ENCODE results near the gene PRSS16. TPM values are rescaled to one million over a fixed set of nuclear protein-coding genes. Genes with fewer than 3 reads are reported as not detected.

The PRSS16 gene
- total and polyA plus RNA-seq, 7 donors, result 0.08 TPM; not detected in 6

DNA sequence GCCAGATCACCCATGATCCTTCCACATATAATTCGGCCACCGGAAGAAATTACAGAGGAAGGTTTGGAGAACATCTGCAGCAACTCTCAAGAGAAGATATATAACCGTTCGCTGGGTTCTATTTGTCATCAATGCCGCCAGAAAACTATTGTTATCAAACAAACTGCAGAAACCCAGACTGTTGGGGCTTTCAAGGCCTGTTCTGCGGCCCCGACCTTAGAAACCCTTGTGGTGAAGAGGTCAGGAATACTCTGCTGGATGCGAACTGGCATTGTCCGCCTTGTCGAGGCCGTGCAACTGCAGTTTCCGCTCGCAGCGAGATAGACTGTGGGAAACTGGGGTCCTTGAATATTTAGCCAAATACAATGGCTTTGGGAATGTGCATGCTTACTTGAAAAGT is 21.3 kb downstream of the PRSS16 start:
- no peak for DNase-seq
- Histone ChIP-seq H3K4me1 (no peaks in the 10 kb centered on the region), H3K27ac (no peak overlapping the region), H3K9me3 (no peaks in the 10 kb centered on the region), H3K4me3 (no peak overlapping the region), H3K27me3 (ENCODE audit: insufficient read depth in 3 of 3, low read length in 2 of 3) (peaks cover 3 to 60% (median 6%) of the 10 kb centered on the region in 3 donors), H3K36me3 (ENCODE audit: insufficient read depth in 1 of 2, low read depth in 1 of 2) (no peaks in the 10 kb centered on the region)
- ATAC-seq, result no peak
- WGBS, 3 donors, result 71 to 73% (median 72%) methylated on average over 14 of the region's 14 CpGs
- TF ChIP-seq, protein P1, sequence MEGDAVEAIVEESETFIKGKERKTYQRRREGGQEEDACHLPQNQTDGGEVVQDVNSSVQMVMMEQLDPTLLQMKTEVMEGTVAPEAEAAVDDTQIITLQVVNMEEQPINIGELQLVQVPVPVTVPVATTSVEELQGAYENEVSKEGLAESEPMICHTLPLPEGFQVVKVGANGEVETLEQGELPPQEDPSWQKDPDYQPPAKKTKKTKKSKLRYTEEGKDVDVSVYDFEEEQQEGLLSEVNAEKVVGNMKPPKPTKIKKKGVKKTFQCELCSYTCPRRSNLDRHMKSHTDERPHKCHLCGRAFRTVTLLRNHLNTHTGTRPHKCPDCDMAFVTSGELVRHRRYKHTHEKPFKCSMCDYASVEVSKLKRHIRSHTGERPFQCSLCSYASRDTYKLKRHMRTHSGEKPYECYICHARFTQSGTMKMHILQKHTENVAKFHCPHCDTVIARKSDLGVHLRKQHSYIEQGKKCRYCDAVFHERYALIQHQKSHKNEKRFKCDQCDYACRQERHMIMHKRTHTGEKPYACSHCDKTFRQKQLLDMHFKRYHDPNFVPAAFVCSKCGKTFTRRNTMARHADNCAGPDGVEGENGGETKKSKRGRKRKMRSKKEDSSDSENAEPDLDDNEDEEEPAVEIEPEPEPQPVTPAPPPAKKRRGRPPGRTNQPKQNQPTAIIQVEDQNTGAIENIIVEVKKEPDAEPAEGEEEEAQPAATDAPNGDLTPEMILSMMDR (IDR thresholded peaks at IDR 0.05), result no peak
- intact Hi-C loops (cut with DNase I), result no loop called here

DNA sequence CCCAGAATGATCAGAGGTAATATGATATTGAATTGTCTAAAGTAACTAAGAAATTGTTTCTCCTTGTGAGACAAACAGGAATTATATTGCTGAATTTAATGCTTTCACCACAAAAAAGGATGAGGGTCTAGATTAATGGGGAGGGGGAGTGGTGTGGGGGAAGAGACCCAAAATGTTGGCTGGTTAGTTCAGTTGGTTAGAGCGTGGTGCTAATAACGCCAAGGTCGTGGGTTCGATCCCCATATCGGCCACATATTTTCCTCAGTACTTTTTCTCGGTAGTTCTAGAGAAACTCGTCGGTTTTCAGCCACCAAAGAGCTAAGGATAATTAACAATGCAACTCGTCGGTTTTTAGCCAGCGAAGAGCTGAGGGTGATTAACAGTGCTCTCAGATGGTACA is 26.3 kb downstream of the PRSS16 start:
- H3K36me3 ChIP-seq (ENCODE audit: insufficient read depth in 1 of 2, low read depth in 1 of 2), result no peaks in the 10 kb centered on the region
- H3K27ac ChIP-seq, result no peak overlapping the region
- H3K4me1 ChIP-seq, result no peaks in the 10 kb centered on the region
- 61 to 63% (median 62%) methylated on average over 11 of the region's 11 CpGs for WGBS, 3 donors
- ATAC-seq (no peak), DNase-seq (no peak)
- H3K4me3 ChIP-seq, result no peak overlapping the region
- TF ChIP-seq, protein P1 (IDR thresholded peaks at IDR 0.05), result no peak
- H3K9me3 ChIP-seq, result no peaks in the 10 kb centered on the region
- intact Hi-C loops (cut with DNase I), result no loop called here
- H3K27me3 ChIP-seq (ENCODE audit: insufficient read depth in 3 of 3, low read length in 2 of 3), result peaks cover 8 to 71% (median 14%) of the 10 kb centered on the region in 3 donors

DNA sequence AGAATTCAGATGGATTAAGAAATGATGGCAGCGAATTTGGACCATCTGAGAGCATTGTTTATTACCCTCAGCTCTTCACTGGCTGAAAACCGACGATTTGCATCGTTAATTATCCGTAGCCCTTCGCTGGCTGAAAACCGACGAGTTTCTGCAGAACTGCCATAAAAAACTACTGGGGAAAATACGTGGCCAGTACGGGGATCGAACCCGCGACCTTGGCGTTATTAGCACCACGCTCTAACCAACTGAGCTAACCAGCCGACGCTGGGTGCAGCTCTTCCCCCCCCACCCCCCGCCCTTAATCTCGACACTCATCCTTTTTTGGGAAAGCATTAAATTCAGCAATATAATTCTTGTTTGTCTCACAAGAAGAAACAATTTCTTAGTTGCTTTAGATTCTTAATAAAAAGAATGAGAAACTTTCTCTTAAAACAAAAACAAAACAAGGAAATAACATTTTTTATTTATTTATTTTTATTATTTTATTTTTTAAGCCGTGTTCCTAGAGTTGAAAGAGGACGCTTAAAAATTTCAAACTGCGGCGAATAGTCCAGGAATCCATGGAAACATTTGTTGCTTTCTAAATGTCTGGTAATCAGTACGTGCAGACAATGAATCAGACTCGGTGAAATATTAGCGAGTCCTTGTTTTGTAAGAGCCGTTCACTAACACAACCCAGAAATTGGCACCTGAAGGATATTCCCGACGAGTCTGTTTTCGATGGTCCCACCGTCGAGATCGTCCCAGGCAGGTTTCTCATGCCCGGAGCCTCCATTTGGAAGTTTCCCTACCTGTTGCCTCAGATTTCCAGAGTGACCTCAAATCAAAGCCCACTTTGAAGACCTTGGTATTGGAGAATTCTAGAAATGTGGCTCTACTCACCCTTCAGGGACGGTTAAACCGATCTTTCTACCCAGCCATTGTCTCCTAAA is 27.8 kb downstream of the PRSS16 start:
- no peaks in the 10 kb centered on the region for H3K36me3 ChIP-seq (ENCODE audit: insufficient read depth in 1 of 2, low read depth in 1 of 2)
- H3K9me3 ChIP-seq, result no peaks in the 10 kb centered on the region
- intact Hi-C loops (cut with DNase I), result no loop called here
- no peak overlapping the region for H3K27ac ChIP-seq
- no peak overlapping the region for H3K4me3 ChIP-seq
- TF ChIP-seq, protein P1 (IDR thresholded peaks at IDR 0.05), result no peak
- ATAC-seq, result no peak
- 14 to 18% (median 15%) methylated on average over 36 of the region's 36 CpGs for WGBS, 3 donors
- no peaks in the 10 kb centered on the region for H3K4me1 ChIP-seq
- no peak for DNase-seq
- H3K27me3 ChIP-seq (ENCODE audit: insufficient read depth in 3 of 3, low read length in 2 of 3), result peaks cover 15 to 77% (median 20%) of the 10 kb centered on the region in 3 donors

DNA sequence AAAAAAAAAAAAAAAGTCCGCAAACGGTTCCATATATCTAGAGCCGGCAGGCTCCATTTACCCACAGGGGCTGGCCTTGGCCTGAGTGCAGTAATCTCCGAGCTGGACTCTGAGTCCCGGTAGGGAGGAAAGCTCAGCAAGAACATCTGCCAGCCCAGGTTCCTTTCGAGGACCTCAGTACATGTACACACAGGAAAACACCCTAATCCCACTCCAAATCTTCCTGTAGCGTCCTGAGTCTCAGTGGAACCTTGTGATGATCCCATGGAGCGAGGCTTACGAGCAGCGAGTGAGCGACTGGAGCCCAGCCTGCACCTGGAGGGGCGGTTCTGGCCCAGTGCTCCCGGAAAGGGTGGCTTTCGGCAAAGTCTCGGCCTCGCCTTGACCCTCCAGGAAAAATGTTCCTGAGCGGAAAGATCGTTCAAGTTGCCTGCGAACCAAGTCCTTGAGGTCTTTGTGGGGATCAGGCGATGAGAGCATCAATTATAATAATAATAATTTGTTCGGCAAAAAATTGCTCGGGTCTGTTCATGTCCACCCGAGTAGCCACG is 32.1 kb downstream of the PRSS16 start:
- ATAC-seq (no peak), DNase-seq (no peak)
- Histone ChIP-seq H3K36me3 (ENCODE audit: insufficient read depth in 1 of 2, low read depth in 1 of 2) (no peaks in the 10 kb centered on the region), H3K9me3 (no peaks in the 10 kb centered on the region), H3K4me1 (no peaks in the 10 kb centered on the region), H3K27ac (no peak overlapping the region), H3K27me3 (ENCODE audit: insufficient read depth in 3 of 3, low read length in 2 of 3) (peaks cover 26 to 89% (median 32%) of the 10 kb centered on the region in 3 donors), H3K4me3 (no peak overlapping the region)
- WGBS, 3 donors, result 3 to 5% (median 5%) methylated on average over 24 of the region's 24 CpGs
- intact Hi-C loops (cut with DNase I), result no loop called here
- TF ChIP-seq, protein P1 (IDR thresholded peaks at IDR 0.05), result no peak
